K562 (cell line): Measurements from ENCODE around the gene TRNP1. TPM values are rescaled to one million over a fixed set of nuclear protein-coding genes. Genes with fewer than 3 reads are reported as not detected.

Experiments used
- ATAC-seq: fragments of 200-7000 bp; cut with Tn5 transposase; 3 replicates; pipeline ENCODE4 v1.9.1; 2020; ENCODE audit warnings: moderate library complexity
- BruUV-seq: library from RNA; stranded (reverse); fragments of 400-500 nt; replicated peaks from 2 replicates; lab custom pipeline; 2021; lab: Mats Ljungman, UMichigan
- CTCF ChIA-PET: fragments of 300-600 bp; formaldehyde crosslinking; extraction: SDS; loops from one replicate; lab custom pipeline; 2021; ENCODE audit warnings: low intra/inter-chr PET ratio; lab: Yijun Ruan, JAX
- POLR2A ChIA-PET: fragments of 300-600, 350-650 bp; sonication (Branson Sonifier 250); formaldehyde crosslinking; extraction: SDS; loops from one replicate; lab custom pipeline; 2021; ENCODE audit warnings: antibody characterized with exemption, inconsistent platforms; lab: Yijun Ruan, JAX
- DNase-seq, 4 experiments: peaks; one replicate each; pipeline versions ENCODE4 v3.0.0 to v3.0.0-alpha.2; 2011 to 2018; ENCODE audit warnings: low spot score in 3 of 4, mixed read lengths in 3 of 4; ENCODE audit errors: extremely low read depth in 1 of 4
- FAIRE-seq: peaks from 2 replicates; lab custom pipeline; 2011; peaks lifted over from hg19 to GRCh38; lab: Jason Lieb, UNC
- H2AFZ ChIP-seq: 2 replicates; pipeline ENCODE4 v1.6.0; 2011; ENCODE audit warnings: low read depth, low read length, control low read depth, inconsistent platforms
- H3K27ac ChIP-seq: fragments of 200-600 bp; 3 replicates; pipeline ENCODE4 v1.8.0; 2011; ENCODE audit warnings: low read depth, mild to moderate bottlenecking, control low read depth, inconsistent platforms, low read length, moderate library complexity, mixed read lengths; ENCODE audit errors: extremely low read depth
- H3K27me3 ChIP-seq, 2 experiments: fragments of 300-600 bp in 1 of 2; 2 replicates in 1 of 2; 3 replicates in 1 of 2; pipeline versions ENCODE4 v1.6.0 to v1.8.0; 2011; ENCODE audit warnings: inconsistent platforms in 2 of 2, low read length in 2 of 2, mild to moderate bottlenecking in 1 of 2, mixed read lengths in 1 of 2, moderate library complexity in 1 of 2; ENCODE audit not compliant: control insufficient read depth in 2 of 2, insufficient read depth in 2 of 2
- H3K36me3 ChIP-seq: fragments of 300-600 bp; 3 replicates; pipeline ENCODE4 v1.8.0; 2011; ENCODE audit warnings: mild to moderate bottlenecking, low read length, inconsistent platforms; ENCODE audit not compliant: control insufficient read depth, insufficient read depth
- H3K4me1 ChIP-seq, 2 experiments: fragments of 200-600 bp in 1 of 2; replicated peaks in 1 of 2; 2 replicates in 1 of 2; 3 replicates in 1 of 2; pipeline versions ENCODE4 v1.5.1 to v1.8.0; 2011; ENCODE audit warnings: inconsistent platforms in 2 of 2, low read length in 2 of 2, mild to moderate bottlenecking in 1 of 2, mixed read lengths in 1 of 2, moderate library complexity in 1 of 2; ENCODE audit not compliant: control insufficient read depth in 2 of 2, insufficient read depth in 2 of 2
- H3K4me2 ChIP-seq: 2 replicates; pipeline ENCODE4 v1.6.1; 2011; ENCODE audit warnings: low read length, control low read depth, inconsistent platforms, mixed read lengths; ENCODE audit not compliant: insufficient read depth
- H3K4me3 ChIP-seq: fragments of 200-600 bp; sonication (generic), shearing (Covaris generic); 2 replicates; pipeline ENCODE4 v1.5.1; 2016; ENCODE audit warnings: control low read depth, inconsistent platforms
- H3K79me2 ChIP-seq: fragments of 200-600 bp; 3 replicates; pipeline ENCODE4 v1.8.0; 2011; ENCODE audit warnings: low read length, inconsistent platforms; ENCODE audit not compliant: control insufficient read depth, insufficient read depth
- H3K9ac ChIP-seq, 2 experiments: 2 replicates each; pipeline versions ENCODE4 v1.6.0 to v1.6.1; 2011; ENCODE audit warnings: low read depth in 2 of 2, low read length in 2 of 2, control low read depth in 1 of 2, inconsistent platforms in 1 of 2, mild to moderate bottlenecking in 1 of 2, mixed read lengths in 1 of 2; ENCODE audit not compliant: insufficient read depth in 1 of 2
- H3K9me1 ChIP-seq: one replicate; pipeline ENCODE4 v1.6.0; 2011; ENCODE audit warnings: inconsistent platforms, mild to moderate bottlenecking, low read length, moderate library complexity; ENCODE audit not compliant: control insufficient read depth, insufficient read depth
- H3K9me3 ChIP-seq: replicated peaks from 2 replicates; pipeline ENCODE4 v1.5.1; 2011; ENCODE audit warnings: low read depth, low read length, inconsistent platforms; ENCODE audit not compliant: control insufficient read depth, insufficient read depth
- H4K20me1 ChIP-seq: replicated peaks from 2 replicates; pipeline ENCODE4 v1.6.1; 2011; ENCODE audit warnings: low read length, inconsistent platforms, mixed read lengths; ENCODE audit not compliant: control insufficient read depth, insufficient read depth
- DMBX1 ChIP-seq: fragments of 250-450 bp; sonication (Bioruptor Pico); IDR thresholded peaks from 2 replicates; pipeline ENCODE4 v1.8.0; 2022; ENCODE audit warnings: inconsistent platforms, mild to moderate bottlenecking, moderate library complexity, borderline replicate concordance
- ETV6 ChIP-seq, 3 experiments: fragments of 150-350 bp in 1 of 3; sonication (generic) in 1 of 3; formaldehyde crosslinking in 1 of 3; IDR thresholded peaks; 2 replicates each; pipeline versions ENCODE4 v1.6.1 to v1.8.0; 2014 to 2022; ENCODE audit warnings: borderline replicate concordance in 2 of 3, low read depth in 2 of 3, antibody characterized with exemption in 1 of 3, low read length in 1 of 3, mild to moderate bottlenecking in 1 of 3, missing genetic modification reagents in 1 of 3
- KDM4B ChIP-seq, 2 experiments: fragments of 450-650 bp in 1 of 2; sonication (generic) in 1 of 2; IDR thresholded peaks; 2 replicates each; pipeline ENCODE4 v1.6.1; 2016 to 2017; ENCODE audit warnings: borderline replicate concordance in 2 of 2, antibody characterized with exemption in 1 of 2, low read depth in 1 of 2, mild to moderate bottlenecking in 1 of 2
- PRDM10 ChIP-seq: fragments of 450-650 bp; IDR thresholded peaks from 2 replicates; pipeline ENCODE4 v1.6.1; 2018; ENCODE audit not compliant: partially characterized antibody
- TAF15 ChIP-seq: fragments of 200-400 bp; formaldehyde crosslinking; IDR thresholded peaks from 2 replicates; pipeline ENCODE4 v1.6.1; 2017; ENCODE audit warnings: mild to moderate bottlenecking, low read depth, low read length, moderate library complexity
- TCF7L2 ChIP-seq: fragments of 150-350 bp; IDR thresholded peaks from 2 replicates; pipeline ENCODE4 v1.6.1; 2016; ENCODE audit warnings: low read depth, mild to moderate bottlenecking, low read length, moderate library complexity
- TFAP4 ChIP-seq: sonication (generic); formaldehyde crosslinking; IDR thresholded peaks from 2 replicates; pipeline ENCODE4 v1.8.0; 2022; ENCODE audit warnings: missing genetic modification reagents, mild to moderate bottlenecking, moderate library complexity, borderline replicate concordance
- TSHZ1 ChIP-seq: fragments of 250-450 bp; sonication (Bioruptor Pico); IDR thresholded peaks from 2 replicates; pipeline ENCODE4 v1.4.0; 2020; ENCODE audit warnings: mild to moderate bottlenecking, moderate library complexity
- ZNF561 ChIP-seq: fragments of 450-650 bp; formaldehyde crosslinking; conservative IDR thresholded peaks from 2 replicates; pipeline ENCODE4 v1.4.0; 2020; ENCODE audit warnings: mild to moderate bottlenecking, moderate library complexity
- ZNF764 ChIP-seq: fragments of 250-450 bp; sonication (Bioruptor Pico); IDR thresholded peaks from 2 replicates; pipeline ENCODE4 v1.4.0; 2020; ENCODE audit warnings: low read depth, mild to moderate bottlenecking, moderate library complexity
- WGBS: fragments of 100-300 bp; shearing (Covaris generic); methylation state at CpG from one replicate; pipeline ENCODE4 v1.1.6; 2016; ENCODE audit warnings: low coverage, mixed read lengths; ENCODE audit not compliant: insufficient coverage; ENCODE audit errors: missing lambda C conversion rate; 5-methylcytosine and 5-hydroxymethylcytosine counted together
- in situ Hi-C: fragments of 300-500 bp; cut with MboI; formaldehyde crosslinking; loops from 4 replicates; pipeline ENCODE4 v1.15.0; 2018; ENCODE audit warnings: inconsistent platforms, mixed read lengths
- intact Hi-C: fragments of 100-400 bp; cut with micrococcal nuclease; formaldehyde crosslinking; loops from 2 replicates; pipeline ENCODE4 v1.14.2; 2022
- polyA plus RNA-seq, 8 experiments: library from polyadenylated mRNA; depleted of rRNA in 4 of 8; stranded (reverse) in 5 of 8; unstranded in 3 of 8; fragments of >200 nt; fragmentation: Nextera tagmentation in 2 of 8; fragmentation: Illumina TruSeq in 1 of 8; extraction: Ambion mirVana in 2 of 8; extraction: Trizol in 1 of 8; gene quantifications; 2 replicates each; pipeline versions ENCODE4 v1.2.1 to v1.2.3, GENCODE V29; 2011 to 2014; ENCODE audit warnings: inconsistent platforms in 1 of 8, missing spikeins in 1 of 8
- total RNA-seq, 7 experiments: library from RNA; depleted of rRNA in 6 of 7; stranded (reverse); fragments of >200 nt in 6 of 7; fragmentation: Illumina TruSeq in 2 of 7; extraction: Trizol in 2 of 7; gene quantifications; 2 replicates each; pipeline versions ENCODE4 v1.2.1 to v1.2.3, GENCODE V29; 2011 to 2021; ENCODE audit warnings: low replicate concordance in 1 of 7

Gene TRNP1
- total and polyA plus RNA-seq, 9 of the 15 experiments (the other 6 are each of a cell fraction or from before 2014, with no cell fraction given), result 0.03 to 1.3 (median 0.95) TPM

GRCh38 chr1:27047914-27048313 lies 54.4 kb downstream of the TRNP1 start (continued):
- no peak for TF ChIP-seq TFAP4 (CRISPR knock-in tag)
- no peak for TF ChIP-seq TCF7L2
- no peak for TF ChIP-seq ZNF764 (CRISPR knock-in tag)
- TF ChIP-seq KDM4B (IDR thresholded peaks at IDR 0.05; ENCODE audit: borderline replicate concordance in 2 of 2, low read depth in 1 of 2), result no peak

- in situ Hi-C loops, result loop anchor here (5.0 kb wide), 2 partner anchors 48 to 233 kb away; no protein-coding TSS in a partner anchor
- Histone ChIP-seq H2AFZ (peak overlapping the region; percentile 85), H4K20me1 (no peaks in the 10 kb centered on the region), H3K9me3 (no peaks in the 10 kb centered on the region; the same call in 1 of the 2 replicates), H3K9ac (peak overlapping the region in 1 of 2 experiments; percentile 47; a peak in 1 of 4 replicates), H3K4me1 (peaks cover 3 to 13% of the 10 kb centered on the region in 2 experiments; a peak in 3 of 5 replicates), H3K9me1 (no peaks in the 10 kb centered on the region), H3K4me3 (no peak overlapping the region), H3K36me3 (no peaks in the 10 kb centered on the region), H3K79me2 (no peaks in the 10 kb centered on the region), H3K27me3 (peaks cover 0 to 5% of the 10 kb centered on the region in 2 experiments; a peak in 1 of 5 replicates), H3K27ac (no peak overlapping the region; the same call in 2 of the 3 replicates), H3K4me2 (no peak overlapping the region; the same call in 1 of the 2 replicates)
- TF ChIP-seq TAF15 (no peak), TSHZ1 (CRISPR knock-in tag) (no peak), ZNF561 (CRISPR knock-in tag) (no peak), ETV6 (IDR thresholded peaks at IDR 0.05; ENCODE audit: borderline replicate concordance in 1 of 2, low read depth in 2 of 2, low read length in 1 of 2) (no peak), ETV6 (CRISPR knock-in tag; IDR thresholded peaks at IDR 0.05; ENCODE audit: borderline replicate concordance) (no peak), DMBX1 (CRISPR knock-in tag) (no peak), PRDM10 (peak; percentile 72)
- intact Hi-C loops, result loop anchor here (5.0 to 10.0 kb wide), 3 partner anchors 248 to 616 kb away; no protein-coding TSS in a partner anchor
- 24% methylated on average over 2 of the region's 2 CpGs for WGBS
- DNase-seq (no peak), ATAC-seq (no peak), FAIRE-seq (no peak)
- no TSS peak for BruUV-seq
- ChIA-PET CTCF (interaction anchor here (0.6 to 7.1 kb wide), 2 partner anchors 47 to 273 kb away, joined by 4 to 227 read pairs; partner anchors contain the start of gene TMEM222), POLR2A (interaction anchor here (0.6 to 0.8 kb wide), 3 partner anchors 10 to 45 kb away, joined by 3 to 5 read pairs (median 3); no protein-coding TSS in a partner anchor)
Measured at GRCh38 chr1:27049100-27049499, 55.6 kb downstream of the TRNP1 start.
